ENCODE results near the gene CABLES1. TPM values are rescaled to one million over a fixed set of nuclear protein-coding genes. Genes with fewer than 3 reads are reported as not detected.
"Not testable (repeated sequence)": the region's sequence is repeated elsewhere in the genome, so short reads cannot be mapped to it uniquely, and the experiment has no call there.

Gene CABLES1
- total RNA-seq, 1 donor from 2014 or later: 3.2 TPM

DNA sequence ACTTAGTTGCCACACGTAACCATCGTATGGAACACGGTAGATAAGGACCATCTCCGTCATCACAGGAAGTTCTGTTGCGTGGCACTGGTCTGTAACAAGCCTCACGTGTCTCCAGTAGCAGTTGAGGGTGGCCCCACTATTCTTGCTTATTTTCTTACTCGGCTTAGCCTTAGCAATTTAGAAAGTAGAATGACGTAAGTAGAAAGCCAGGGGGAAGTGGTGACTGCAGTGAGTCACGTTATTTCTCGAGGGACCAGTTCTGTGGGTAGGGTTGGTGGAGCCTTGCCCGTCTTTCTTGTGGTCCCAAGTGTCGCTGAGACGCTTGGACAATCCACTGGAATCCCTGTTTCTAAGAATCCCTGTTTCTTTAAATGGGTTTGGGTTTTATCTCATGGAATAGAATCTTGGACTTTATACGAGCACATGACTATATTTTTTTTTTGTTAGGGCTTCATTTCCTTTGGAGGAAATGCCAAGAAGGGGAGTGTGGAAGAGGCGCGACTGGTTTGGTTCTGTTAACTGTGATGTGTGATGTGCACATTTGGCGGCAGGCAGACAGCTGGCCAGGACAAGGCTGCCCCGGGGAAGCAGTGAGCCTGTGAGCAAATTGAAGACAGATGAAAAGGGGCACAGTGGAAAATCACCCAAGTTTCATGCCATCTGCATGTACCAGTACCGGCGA lies 96.2 kb downstream of the CABLES1 start:
- peak; percentile 65 for DNase-seq
- ATAC-seq: peak; percentile 76
- intact Hi-C loops (cut with micrococcal nuclease): no loop called here

DNA sequence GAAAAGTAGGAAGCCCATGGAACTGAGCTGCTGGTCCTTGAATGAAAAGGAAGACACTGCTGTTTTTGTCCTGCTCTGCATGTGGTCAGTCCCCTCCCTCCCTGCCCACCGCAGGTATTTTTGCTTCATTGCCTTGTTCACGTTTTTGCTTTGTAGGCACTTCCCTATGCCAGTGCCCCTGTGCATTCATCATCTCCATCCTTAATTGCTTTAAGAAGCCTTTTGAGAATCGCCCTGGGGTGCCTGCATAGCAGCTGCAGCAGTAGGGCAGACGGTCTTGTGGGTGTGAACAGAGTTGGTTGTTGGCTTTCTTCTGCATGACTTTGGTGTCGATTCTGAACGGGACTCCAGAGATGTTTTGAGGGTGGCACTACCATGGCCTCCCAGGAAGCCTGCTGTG lies 97.0 kb downstream of the CABLES1 start:
- intact Hi-C loops (cut with micrococcal nuclease): no loop called here
- DNase-seq: no peak
- no peak for ATAC-seq

DNA sequence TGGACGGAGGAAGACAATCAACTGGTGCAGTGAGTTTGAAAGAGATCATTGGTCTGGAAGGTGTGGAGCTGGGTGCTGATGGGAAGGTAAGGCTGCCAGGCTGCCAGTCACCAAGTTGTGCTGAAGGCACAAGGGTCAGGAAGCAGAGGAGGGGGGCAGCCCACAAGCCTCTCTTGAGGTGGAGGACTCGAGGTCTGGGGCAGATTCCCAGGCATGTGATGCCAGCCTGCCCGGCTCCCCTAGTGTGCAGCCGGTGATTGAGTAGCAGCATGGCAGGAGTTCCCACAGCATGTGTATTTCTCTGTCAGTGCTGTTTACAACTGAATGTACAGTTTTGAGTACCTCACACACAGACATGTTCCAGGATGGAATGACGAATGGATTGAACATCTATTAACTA lies 99.3 kb downstream of the CABLES1 start:
- intact Hi-C loops (cut with micrococcal nuclease): no loop called here
- no peak for ATAC-seq
- DNase-seq: no peak

DNA sequence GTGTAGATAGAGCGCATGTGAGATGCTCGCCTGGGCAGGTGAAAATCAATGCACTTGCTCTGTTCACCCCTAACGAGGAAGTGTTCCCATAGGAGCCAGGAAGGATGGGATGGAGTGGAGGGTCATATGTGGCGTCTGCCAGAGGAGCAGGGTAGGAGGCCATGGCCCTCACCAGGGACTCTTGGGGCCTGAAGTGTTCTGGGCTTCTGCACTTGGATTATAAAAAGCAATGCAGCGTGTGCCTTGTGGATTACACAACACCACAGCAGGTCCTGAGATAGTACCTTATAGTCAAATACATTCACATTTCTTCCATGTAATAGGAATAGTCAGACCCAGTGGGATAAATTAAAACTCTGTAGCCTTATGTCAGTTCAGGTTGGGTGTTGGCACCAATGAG lies 100.1 kb downstream of the CABLES1 start:
- DNase-seq: no peak
- no peak for ATAC-seq
- intact Hi-C loops (cut with micrococcal nuclease): no loop called here

DNA sequence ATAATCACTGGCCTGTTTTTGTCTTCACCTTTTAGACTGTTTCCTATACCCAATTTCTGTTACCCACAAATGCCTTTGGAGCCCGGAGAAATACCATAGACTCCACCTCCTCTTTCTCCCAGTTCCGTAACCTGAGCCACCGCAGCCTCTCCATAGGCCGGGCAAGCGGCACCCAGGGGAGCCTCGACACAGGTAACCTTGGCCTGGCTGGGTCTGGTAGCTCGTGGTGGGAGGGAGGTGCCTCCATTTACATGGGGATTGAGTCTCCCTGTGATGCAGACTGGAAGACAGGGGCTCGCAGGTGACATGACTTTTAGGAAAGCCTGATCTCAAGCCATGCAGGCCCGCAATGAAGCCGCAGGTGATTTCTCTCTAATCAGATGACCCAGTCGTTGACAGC lies 100.6 kb downstream of the CABLES1 start:
- ATAC-seq (no peak), DNase-seq (no peak)
- intact Hi-C loops (cut with micrococcal nuclease): no loop called here

DNA sequence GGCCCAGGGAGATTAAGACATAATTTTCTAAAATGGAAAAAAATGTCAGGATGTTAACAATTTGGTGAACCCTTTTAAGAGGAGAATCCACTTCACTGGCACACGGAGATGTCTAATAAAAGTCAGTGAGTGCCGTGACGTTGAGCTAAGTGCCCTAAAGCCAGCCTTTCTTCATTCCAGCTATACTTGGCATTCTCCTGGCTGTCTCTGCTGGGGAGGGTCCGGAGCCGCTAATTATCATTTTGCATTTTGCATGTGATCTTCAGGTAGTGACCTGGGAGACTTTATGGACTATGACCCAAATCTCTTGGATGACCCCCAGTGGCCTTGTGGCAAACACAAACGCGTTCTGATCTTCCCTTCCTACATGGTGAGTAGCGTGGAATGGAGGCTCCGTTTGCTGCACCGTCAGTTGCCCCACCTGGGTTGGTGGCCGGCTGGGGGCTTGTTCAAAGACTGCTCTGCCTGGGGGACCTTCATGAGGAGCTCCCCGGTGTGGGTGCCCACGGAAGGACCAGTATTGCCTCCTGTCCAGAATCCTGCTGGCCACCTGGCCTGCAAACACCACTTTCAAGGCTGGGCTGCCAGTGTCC lies 101.7 kb downstream of the CABLES1 start:
- intact Hi-C loops (cut with micrococcal nuclease): no loop called here
- DNase-seq: no peak
- ATAC-seq: no peak

DNA sequence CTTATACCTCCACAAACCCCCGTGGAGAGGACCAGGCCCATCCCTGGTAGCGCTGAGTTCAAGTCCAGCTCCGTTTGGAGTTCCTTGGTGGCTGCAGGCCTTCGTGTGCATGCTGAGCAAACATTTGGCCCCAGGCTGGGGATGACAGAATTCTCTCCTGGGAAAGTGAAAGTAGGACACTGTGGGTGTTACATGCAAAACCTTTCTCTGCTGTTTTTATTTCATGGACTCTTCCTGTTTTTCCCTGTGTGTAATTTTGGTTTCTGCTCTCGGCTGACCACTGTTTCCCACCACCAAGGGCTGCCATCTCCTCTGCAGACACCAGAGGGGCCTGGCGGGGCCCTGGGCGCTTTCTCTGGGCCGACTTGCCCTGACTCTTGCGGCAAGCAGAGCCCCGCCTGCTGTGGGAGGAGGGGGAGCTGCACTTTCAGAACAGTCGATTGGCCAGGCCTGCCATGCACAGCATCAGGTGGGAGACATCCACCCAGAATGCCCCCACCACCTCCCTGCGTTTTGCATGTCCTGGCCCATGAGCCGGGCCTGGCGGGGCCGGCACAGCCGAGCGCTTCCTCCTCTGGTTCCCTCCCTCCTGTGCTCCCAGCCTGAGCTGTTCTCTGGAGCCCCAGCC lies 102.4 kb downstream of the CABLES1 start:
- DNase-seq (peak; percentile 69), ATAC-seq (peak; percentile 82)
- intact Hi-C loops (cut with micrococcal nuclease): no loop called here

DNA sequence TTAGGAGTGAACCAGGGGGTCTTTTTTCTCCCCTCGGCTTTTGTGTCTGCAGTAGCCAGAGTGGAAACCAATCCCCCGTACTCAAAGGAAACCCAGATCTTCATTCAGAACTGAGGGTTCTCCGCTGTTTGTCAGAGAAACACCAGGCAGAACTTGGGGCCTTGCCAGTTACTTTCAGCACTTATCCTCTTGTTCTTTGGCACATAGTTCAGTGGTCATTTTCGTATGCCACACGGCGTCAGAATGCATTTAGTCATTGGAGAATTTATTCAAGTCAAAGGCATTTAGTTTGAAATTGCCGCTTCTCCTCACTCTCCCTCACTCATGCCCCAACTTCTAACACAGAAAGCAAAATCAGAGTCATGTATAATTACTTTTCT lies 102.9 kb downstream of the CABLES1 start:
- intact Hi-C loops (cut with micrococcal nuclease): no loop called here
- DNase-seq: no peak
- ATAC-seq: peak; percentile 66

DNA sequence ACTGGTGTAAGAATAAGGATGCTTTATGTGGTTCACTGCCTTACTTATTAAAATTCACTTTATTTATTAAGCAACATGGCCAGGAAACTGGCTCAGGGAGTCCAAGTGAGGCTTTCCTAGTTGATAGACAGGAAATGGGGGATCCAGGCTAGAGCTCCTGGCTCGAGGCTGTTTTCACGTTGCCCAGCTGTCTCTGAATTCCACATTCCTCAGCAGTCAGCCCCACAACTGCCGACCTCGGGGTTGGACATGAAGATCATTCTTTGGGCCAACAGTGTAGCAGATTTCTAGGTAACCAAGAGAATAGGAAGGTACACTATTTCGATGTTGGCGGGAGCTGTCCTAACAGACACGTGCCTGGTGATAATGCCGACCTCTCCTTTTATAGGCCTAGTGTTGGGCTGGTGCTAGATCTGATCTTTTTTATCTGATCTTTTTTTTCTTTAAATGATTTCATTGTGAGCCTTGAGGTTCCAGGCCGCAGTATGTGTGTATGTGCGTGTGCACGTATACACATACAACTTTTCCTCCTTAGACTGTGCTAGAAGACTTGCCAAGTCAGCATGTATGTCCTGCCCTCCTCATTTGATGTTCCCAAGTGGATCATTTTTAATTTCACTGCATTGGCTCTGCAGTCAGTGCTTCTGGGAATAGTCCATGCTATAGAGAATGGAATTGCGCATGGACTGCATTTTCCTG lies 103.5 kb downstream of the CABLES1 start:
- ATAC-seq (peak; percentile 21), DNase-seq (no peak)
- intact Hi-C loops (cut with micrococcal nuclease): no loop called here

DNA sequence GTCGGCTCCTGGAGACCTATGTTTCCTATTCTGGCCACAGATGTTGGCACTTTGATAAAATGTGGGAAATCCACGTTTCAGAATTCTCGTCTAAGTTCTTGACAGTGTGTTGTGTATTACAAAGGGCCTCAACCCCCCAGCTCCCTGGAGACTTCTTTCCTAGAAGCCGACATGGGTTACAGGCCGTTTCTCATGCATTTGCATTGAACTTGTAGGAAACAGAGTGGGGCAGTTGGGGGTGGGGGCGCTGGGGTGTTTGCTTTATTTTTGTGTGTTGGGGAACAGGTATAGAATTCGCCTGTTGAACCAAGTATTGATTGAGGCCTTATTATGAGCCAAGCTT lies 104.0 kb downstream of the CABLES1 start:
- intact Hi-C loops (cut with micrococcal nuclease): no loop called here
- ATAC-seq: no peak

DNA sequence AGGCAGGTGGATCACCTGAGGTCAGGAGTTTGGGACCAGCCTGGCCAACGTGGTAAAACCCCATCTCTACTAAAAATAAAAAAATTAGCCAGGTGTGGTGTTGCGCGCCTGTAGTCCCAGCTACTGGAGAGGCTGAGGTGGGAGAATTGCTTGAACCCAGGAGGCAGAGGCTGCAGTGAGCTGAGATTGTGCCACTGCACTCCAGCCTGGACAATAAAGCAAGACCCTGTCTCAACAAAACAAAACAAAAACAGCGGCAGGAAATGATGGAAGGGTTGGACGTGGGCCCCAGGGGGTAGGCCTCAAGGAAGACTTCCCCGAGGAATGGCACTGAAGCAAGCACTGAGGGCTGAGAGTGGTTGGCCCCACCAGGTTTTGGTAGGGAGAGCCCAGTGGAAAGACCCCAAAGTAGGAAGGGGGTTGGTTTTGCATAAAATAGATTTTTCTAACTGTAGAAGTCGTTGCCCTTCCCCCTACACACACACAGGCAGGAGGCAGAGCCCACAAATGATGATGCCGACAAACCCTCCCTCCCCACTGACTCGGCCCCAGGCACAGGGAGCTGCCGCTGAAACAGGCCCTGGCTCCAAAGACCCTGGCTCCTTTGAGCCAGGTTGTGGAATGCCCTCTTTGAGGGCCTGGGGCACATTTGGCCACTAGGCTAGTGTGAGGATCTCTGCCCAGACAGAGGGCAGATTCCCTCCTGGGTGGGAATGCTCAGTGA lies 104.8 kb downstream of the CABLES1 start:
- intact Hi-C loops (cut with micrococcal nuclease): no loop called here
- DNase-seq: no peak
- ATAC-seq: no peak

More for the DNA sequence above, 104.0 kb downstream of the CABLES1 start:
- DNase-seq: no peak

DNA sequence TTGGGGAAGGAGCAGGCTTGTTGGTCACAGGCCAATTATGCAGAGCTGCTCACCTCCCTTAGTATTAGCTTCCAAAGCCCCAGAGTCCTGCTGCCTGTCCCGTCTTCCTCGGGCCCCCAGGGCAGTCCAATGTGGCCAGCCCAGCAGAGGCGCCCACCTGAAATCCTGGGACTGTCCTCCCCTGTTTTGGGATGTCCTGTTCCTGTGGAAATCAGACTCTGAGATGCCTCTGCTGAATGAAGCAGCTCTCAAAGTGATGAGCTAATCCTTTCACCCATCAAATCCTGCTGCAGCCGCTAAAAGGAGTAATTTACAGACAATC lies 105.3 kb downstream of the CABLES1 start:
- DNase-seq (no peak), ATAC-seq (no peak)
- intact Hi-C loops (cut with micrococcal nuclease): no loop called here

DNA sequence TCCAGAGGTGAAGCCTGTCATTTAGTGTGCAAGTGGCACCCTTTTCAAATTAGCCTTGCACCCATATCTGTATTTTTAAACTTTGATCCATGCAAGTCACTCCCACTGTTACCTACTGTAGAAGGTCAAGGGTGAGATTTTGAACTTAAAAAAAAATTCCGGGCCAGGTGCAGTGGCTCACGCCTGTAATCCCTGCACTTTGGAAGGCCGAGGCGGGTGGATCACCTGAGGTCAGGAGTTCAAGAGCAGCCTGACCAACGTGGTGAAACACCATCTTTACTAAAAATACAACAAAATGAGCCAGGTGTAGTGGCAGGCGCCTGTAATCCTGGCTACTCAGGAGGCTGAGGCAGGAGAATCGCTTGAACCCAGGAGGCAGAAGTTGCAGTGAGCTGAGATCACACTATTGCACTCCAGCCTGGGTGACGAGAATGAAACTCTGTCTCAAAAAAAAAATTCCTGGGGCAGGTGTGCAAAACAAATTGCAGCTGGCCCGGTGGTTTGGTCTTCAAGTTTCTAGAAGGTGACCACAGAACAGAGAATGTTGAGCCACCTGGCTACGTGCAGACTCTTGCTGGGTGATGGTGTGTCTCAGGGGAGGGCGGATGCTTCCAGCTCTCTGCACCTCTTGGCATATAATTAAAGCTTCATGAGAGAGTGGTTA lies 106.7 kb downstream of the CABLES1 start:
- ATAC-seq; intact Hi-C loops (cut with micrococcal nuclease); DNase-seq: not testable (repeated sequence)

DNA sequence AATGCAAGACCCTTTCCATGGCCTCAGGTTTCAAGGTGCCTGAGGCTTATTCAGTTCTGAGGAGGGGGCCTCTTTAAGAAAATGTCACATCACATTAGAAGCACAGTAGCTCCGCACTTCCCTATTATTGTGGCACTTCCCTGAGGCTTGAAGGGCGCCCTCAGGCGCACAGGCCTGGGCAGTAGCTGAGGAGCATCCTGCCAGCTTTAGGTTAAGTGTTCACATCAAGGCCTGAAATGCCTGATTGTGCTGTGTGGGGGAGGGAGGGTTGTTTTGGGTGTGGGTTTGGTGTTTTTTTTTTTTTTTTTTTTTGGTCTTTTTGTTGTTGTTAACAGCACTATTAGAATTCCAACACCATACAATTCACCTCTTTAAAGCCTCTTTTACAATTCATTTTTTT lies 107.9 kb downstream of the CABLES1 start:
- intact Hi-C loops (cut with micrococcal nuclease): no loop called here
- no peak for ATAC-seq
- DNase-seq: no peak

DNA sequence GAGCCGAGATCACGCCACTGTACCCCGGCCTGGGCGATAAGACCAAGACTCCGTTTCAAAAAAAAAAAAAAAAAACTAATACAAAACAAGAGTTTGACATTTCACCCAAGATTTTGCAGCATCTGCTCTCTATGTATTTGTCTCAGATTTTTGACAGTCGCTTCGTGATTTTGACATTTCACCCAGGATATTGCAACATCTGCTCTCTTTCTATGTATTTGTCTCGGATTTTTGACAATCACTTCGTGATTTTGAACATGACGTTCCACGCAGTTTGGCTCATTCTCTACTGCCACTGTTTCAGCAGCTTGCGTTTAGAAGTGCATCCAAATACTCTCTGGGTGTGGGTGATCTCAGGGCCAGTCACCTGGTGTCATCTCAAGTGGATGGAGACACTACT lies 108.5 kb downstream of the CABLES1 start:
- no peak for DNase-seq
- intact Hi-C loops (cut with micrococcal nuclease): no loop called here
- no peak for ATAC-seq

DNA sequence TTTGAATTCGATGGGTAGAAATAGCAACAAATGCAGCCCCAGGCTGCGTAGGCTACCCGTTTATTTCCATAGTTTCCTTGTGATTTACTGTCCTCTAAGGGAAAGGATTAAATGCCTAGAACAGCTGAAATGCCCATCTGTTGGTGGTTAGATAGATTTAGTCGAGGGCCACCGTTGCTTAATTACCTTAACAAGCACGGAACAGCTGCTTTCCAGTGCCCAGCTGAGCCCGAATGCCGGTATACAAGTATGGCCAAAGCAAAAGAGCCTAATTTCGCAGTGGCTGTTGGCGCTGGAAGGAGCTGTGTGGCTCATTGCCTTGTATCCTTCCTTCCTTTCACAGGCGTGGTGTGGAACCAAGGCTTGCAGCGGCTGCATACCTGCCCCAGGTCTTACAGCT lies 109.1 kb downstream of the CABLES1 start:
- intact Hi-C loops (cut with micrococcal nuclease): no loop called here
- ATAC-seq: no peak

DNA sequence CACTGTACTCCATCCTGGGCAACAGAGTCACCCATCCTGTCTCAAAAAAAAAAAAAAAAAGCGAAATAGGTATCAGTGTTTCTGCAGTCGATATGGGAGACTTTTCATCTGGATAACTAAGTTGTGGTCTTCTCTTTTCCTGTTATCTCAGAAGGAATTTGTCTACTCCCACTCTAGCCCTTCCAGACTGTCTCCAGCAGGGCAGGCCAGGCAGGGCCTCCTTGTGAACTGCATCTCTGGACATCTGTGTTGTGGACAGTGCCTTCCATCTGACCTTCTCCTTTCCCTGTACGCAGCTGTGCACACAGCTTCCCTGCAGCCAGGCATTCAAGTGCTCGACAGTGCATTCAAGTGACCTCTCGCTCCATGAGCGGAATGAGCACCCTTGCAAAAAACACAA lies 110.2 kb downstream of the CABLES1 start:
- intact Hi-C loops (cut with micrococcal nuclease): no loop called here
- DNase-seq (no peak), ATAC-seq (no peak)

More for the DNA sequence above, 109.1 kb downstream of the CABLES1 start:
- no peak for DNase-seq

DNA sequence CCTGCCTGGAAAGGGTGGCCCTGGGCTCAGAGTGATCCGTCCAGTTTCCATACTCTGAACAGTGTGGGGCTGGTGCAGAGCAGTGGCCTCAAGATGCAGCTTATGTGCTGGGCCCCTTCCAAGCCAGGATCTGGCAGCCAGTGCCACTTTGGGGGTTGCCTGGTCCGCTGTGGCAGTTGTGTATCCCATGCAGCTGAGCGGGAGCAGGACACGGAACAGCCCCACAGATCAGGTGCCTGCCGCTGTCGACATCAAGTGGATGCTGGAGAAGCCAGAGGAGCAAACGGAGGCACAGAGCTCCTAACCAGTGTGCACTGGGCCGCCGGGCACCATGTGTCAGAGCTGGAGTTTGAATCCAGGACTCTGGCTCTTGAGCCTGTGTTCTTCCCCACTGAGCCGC lies 112.0 kb downstream of the CABLES1 start:
- intact Hi-C loops (cut with micrococcal nuclease): no loop called here
- ATAC-seq (no peak), DNase-seq (no peak)

DNA sequence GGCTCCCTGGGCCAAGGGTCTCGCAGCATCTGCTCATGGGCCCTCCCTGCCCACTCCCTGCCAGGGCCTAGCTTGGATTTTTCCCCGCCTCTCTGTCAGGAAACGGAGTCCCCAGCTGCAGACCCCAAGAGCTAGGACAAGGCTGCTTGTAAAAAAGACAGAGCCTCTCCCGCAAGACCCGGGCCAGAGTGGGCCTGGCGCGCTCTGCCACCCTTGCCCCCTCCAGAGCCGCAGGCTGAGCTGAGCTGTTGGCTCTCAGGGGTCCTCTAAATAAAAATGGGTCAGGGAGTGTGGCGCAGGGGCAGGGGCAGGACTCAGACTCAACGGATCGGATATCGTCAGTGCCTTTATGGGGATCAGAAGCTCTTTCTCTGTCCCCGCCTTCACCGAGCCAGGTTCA lies 112.6 kb downstream of the CABLES1 start:
- DNase-seq: no peak
- intact Hi-C loops (cut with micrococcal nuclease): no loop called here
- no peak for ATAC-seq
